CD4-positive, alpha-beta T cell treated with Interleukin-6 for 4 hours (primary cell): Measurements from ENCODE around the gene MMRN2.
A peak's percentile ranks its signal among the peaks of the same experiment; 100 is the strongest.
"Not testable (repeated sequence)": the region's sequence is repeated elsewhere in the genome, so short reads cannot be mapped to it uniquely, and the experiment has no call there.

ENCODE experiments used
- DNase-seq: peaks from one replicate; pipeline ENCODE4 v3.0.0-alpha.2; 2020; ENCODE audit warnings: mixed read lengths

Gene MMRN2

GRCh38 chr10:86955501-86956194 is 1.8 kb downstream of the MMRN2 start:
- no peak for DNase-seq

- DNase-seq: no peak
Measured at GRCh38 chr10:86954681-86955500, 2.5 kb downstream of the MMRN2 start.

- DNase-seq: no peak
Measured at GRCh38 chr10:86953747-86954680, 3.4 kb downstream of the MMRN2 start.

- not testable (repeated sequence) for DNase-seq
Measured at GRCh38 chr10:86952697-86953096, 4.7 kb downstream of the MMRN2 start.

- no peak for DNase-seq
Measured at GRCh38 chr10:86952106-86952505, 5.3 kb downstream of the MMRN2 start.

- DNase-seq: no peak
Measured at GRCh38 chr10:86951184-86951761, 6.1 kb downstream of the MMRN2 start.

- peak; percentile 48 for DNase-seq
Measured at GRCh38 chr10:86950349-86950748, 7.1 kb downstream of the MMRN2 start.

- not testable (repeated sequence) for DNase-seq
Measured at GRCh38 chr10:86947806-86948205, 9.6 kb downstream of the MMRN2 start.

GRCh38 chr10:86946213-86947155 is 10.9 kb downstream of the MMRN2 start:
- DNase-seq: no peak

- no peak for DNase-seq
Measured at GRCh38 chr10:86945361-86946212, 11.8 kb downstream of the MMRN2 start.

GRCh38 chr10:86944907-86945306 is 12.5 kb downstream of the MMRN2 start:
- DNase-seq: no peak

- DNase-seq: no peak
Measured at GRCh38 chr10:86944471-86944870, 12.9 kb downstream of the MMRN2 start.

GRCh38 chr10:86944031-86944419 is 13.4 kb downstream of the MMRN2 start:
- DNase-seq: no peak

- no peak for DNase-seq
Measured at GRCh38 chr10:86943316-86944030, 13.9 kb downstream of the MMRN2 start.

- no peak for DNase-seq
Measured at GRCh38 chr10:86942441-86943315, 14.7 kb downstream of the MMRN2 start.

- no peak for DNase-seq
Measured at GRCh38 chr10:86941991-86942421, 15.4 kb downstream of the MMRN2 start.

- DNase-seq: no peak
Measured at GRCh38 chr10:86941426-86941825, 16.0 kb downstream of the MMRN2 start.

GRCh38 chr10:86940677-86941076 is 16.7 kb downstream of the MMRN2 start:
- DNase-seq: no peak

GRCh38 chr10:86940076-86940475 is 17.3 kb downstream of the MMRN2 start:
- DNase-seq: not testable (repeated sequence)
